ENCODE results near the gene INSM1. TPM values are rescaled to one million over a fixed set of nuclear protein-coding genes. Genes with fewer than 3 reads are reported as not detected.

The INSM1 gene
- polyA plus RNA-seq, 1 of the 3 experiments (the other 2 are of a cell fraction): not detected

DNA sequence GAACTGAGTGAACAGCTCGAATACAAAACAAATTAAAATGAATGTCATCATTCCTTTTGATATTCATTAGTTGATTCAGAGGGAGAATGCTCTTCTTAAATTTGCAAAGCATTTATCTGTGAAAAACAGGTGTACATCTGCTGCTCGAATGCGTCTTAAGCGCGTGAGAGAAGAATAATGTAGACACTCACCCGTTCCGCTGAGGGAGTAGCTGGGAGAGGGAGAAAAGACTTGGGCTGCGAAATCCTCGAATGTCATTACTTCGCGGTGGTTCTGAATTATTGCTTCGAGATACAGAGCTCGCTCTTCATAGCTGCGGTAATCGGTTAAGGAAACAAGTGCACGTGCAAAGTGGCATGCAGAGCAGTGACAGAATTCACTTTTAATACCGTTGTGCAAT lies 43.9 kb downstream of the INSM1 start:
- Histone ChIP-seq H3K9me2 (no peaks in the 10 kb centered on the region), H3K9me3 (no peaks in the 10 kb centered on the region), H3K27ac (ENCODE audit: low read depth in 2 of 2, low read length in 1 of 2) (no peak overlapping the region), H3K27me3 (ENCODE audit: insufficient read depth) (no peaks in the 10 kb centered on the region), H3K4me2 (no peak overlapping the region), H4K20me1 (ENCODE audit: insufficient read depth) (no peaks in the 10 kb centered on the region), H3K36me3 (replicated peaks in 1 of 2; ENCODE audit: control insufficient read depth in 1 of 2, insufficient read depth in 2 of 2, low read length in 1 of 2) (no peaks in the 10 kb centered on the region), H3K79me2 (ENCODE audit: insufficient read depth) (no peaks in the 10 kb centered on the region), H3F3A (replicated peaks; ENCODE audit: insufficient read depth) (no peaks in the 10 kb centered on the region), H3K9ac (no peak overlapping the region), H2AFZ (ENCODE audit: low read depth) (no peak overlapping the region), H3K4me3 (ENCODE audit: low read depth in 2 of 2, low read length in 1 of 2) (no peak overlapping the region), H3K4me1 (ENCODE audit: control insufficient read depth in 1 of 2, insufficient read depth in 2 of 2, low read depth in 1 of 2, low read length in 1 of 2) (peaks cover 0 to 25% of the 10 kb centered on the region in 2 experiments; a peak in 3 of 4 replicates)
- TF ChIP-seq SIN3A (IDR thresholded peaks at IDR 0.05; ENCODE audit: borderline replicate concordance, low read depth, low read length) (no peak), MXI1 (IDR thresholded peaks at IDR 0.05; ENCODE audit: low read depth, low read length) (no peak), FOXJ3 (CRISPR knock-in tag; IDR thresholded peaks at IDR 0.05) (no peak), JUND (IDR thresholded peaks at IDR 0.05) (no peak), YY1 (IDR thresholded peaks at IDR 0.05; ENCODE audit: low read depth) (no peak), NRF1 (IDR thresholded peaks at IDR 0.05; ENCODE audit: low read depth, low read length) (no peak), RFX5 (IDR thresholded peaks at IDR 0.05; ENCODE audit: low read length) (no peak), TCF12 (IDR thresholded peaks at IDR 0.05) (no peak), GATA2 (CRISPR knock-in tag; IDR thresholded peaks at IDR 0.05) (no peak)
- TF ChIP-seq, protein P1, sequence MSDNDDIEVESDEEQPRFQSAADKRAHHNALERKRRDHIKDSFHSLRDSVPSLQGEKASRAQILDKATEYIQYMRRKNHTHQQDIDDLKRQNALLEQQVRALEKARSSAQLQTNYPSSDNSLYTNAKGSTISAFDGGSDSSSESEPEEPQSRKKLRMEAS (IDR thresholded peaks at IDR 0.05; ENCODE audit: low read depth): no peak
- TF ChIP-seq, protein P2, sequence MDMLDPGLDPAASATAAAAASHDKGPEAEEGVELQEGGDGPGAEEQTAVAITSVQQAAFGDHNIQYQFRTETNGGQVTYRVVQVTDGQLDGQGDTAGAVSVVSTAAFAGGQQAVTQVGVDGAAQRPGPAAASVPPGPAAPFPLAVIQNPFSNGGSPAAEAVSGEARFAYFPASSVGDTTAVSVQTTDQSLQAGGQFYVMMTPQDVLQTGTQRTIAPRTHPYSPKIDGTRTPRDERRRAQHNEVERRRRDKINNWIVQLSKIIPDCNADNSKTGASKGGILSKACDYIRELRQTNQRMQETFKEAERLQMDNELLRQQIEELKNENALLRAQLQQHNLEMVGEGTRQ (IDR thresholded peaks at IDR 0.05; ENCODE audit: borderline replicate concordance, low read depth, low read length): no peak
- TF ChIP-seq, protein P3, sequence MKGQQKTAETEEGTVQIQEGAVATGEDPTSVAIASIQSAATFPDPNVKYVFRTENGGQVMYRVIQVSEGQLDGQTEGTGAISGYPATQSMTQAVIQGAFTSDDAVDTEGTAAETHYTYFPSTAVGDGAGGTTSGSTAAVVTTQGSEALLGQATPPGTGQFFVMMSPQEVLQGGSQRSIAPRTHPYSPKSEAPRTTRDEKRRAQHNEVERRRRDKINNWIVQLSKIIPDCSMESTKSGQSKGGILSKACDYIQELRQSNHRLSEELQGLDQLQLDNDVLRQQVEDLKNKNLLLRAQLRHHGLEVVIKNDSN (IDR thresholded peaks at IDR 0.05; ENCODE audit: borderline replicate concordance, low read depth): no peak
- TF ChIP-seq, protein P4, sequence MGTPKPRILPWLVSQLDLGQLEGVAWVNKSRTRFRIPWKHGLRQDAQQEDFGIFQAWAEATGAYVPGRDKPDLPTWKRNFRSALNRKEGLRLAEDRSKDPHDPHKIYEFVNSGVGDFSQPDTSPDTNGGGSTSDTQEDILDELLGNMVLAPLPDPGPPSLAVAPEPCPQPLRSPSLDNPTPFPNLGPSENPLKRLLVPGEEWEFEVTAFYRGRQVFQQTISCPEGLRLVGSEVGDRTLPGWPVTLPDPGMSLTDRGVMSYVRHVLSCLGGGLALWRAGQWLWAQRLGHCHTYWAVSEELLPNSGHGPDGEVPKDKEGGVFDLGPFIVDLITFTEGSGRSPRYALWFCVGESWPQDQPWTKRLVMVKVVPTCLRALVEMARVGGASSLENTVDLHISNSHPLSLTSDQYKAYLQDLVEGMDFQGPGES (IDR thresholded peaks at IDR 0.05; ENCODE audit: low read depth, low read length): no peak
- POLR2A ChIA-PET: no interaction called here
- CTCF ChIA-PET: interaction anchor here (1.1 to 1.3 kb wide), 3 partner anchors 9 to 68 kb away, joined by 3 read pairs; no protein-coding TSS in a partner anchor
- WGBS (ENCODE audit: low lambda C conversion rate): 86% methylated on average over 17 of the region's 17 CpGs
- no peak for DNase-seq

DNA sequence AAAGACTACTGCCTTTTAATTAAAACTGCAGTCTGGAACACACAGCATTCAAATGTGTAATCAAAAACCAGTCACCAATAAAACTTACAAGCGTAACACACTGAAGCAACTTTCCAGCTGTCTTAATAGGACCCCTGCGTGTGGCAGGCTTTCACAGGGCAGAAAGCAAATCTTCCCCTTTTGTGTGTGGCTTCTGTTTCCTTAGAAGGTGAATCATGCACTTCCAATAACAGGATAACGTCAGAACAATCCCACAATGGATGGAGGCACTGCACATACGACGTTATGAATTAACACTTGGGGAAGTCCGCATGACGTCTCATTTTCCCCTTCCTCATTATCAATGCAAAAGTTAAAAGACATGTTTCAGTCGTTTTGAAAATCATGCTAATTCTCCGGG lies 44.8 kb downstream of the INSM1 start:
- Histone ChIP-seq H3F3A (replicated peaks; ENCODE audit: insufficient read depth) (no peaks in the 10 kb centered on the region), H3K36me3 (replicated peaks in 1 of 2; ENCODE audit: control insufficient read depth in 1 of 2, insufficient read depth in 2 of 2, low read length in 1 of 2) (no peaks in the 10 kb centered on the region), H2AFZ (ENCODE audit: low read depth) (no peak overlapping the region), H3K9me2 (no peaks in the 10 kb centered on the region), H3K79me2 (ENCODE audit: insufficient read depth) (no peaks in the 10 kb centered on the region), H3K9ac (no peak overlapping the region), H3K4me3 (ENCODE audit: low read depth in 2 of 2, low read length in 1 of 2) (no peak overlapping the region), H3K9me3 (no peaks in the 10 kb centered on the region), H3K4me2 (no peak overlapping the region), H3K4me1 (ENCODE audit: control insufficient read depth in 1 of 2, insufficient read depth in 2 of 2, low read depth in 1 of 2, low read length in 1 of 2) (peaks cover 0 to 25% of the 10 kb centered on the region in 2 experiments; a peak in 3 of 4 replicates), H3K27me3 (ENCODE audit: insufficient read depth) (no peaks in the 10 kb centered on the region), H3K27ac (ENCODE audit: low read depth in 2 of 2, low read length in 1 of 2) (no peak overlapping the region), H4K20me1 (ENCODE audit: insufficient read depth) (no peaks in the 10 kb centered on the region)
- ChIA-PET CTCF (no interaction called here), POLR2A (no interaction called here)
- WGBS (ENCODE audit: low lambda C conversion rate): 84% methylated on average over 9 of the region's 9 CpGs
- no peak for DNase-seq
- TF ChIP-seq FOSL2 (IDR thresholded peaks at IDR 0.05; ENCODE audit: borderline replicate concordance, low read depth): no peak
- TF ChIP-seq MXI1 (IDR thresholded peaks at IDR 0.05; ENCODE audit: low read depth, low read length): no peak
- TF ChIP-seq FOXM1 (IDR thresholded peaks at IDR 0.05; ENCODE audit: low read depth): no peak
- no peak for TF ChIP-seq CHD2 (IDR thresholded peaks at IDR 0.05; ENCODE audit: low read length, partially characterized antibody)
- TF ChIP-seq, protein P4 (IDR thresholded peaks at IDR 0.05; ENCODE audit: low read depth, low read length): no peak
- TF ChIP-seq GATA2 (CRISPR knock-in tag; IDR thresholded peaks at IDR 0.05): no peak
- no peak for TF ChIP-seq SIN3A (IDR thresholded peaks at IDR 0.05; ENCODE audit: borderline replicate concordance, low read depth, low read length)

All from SK-N-SH (cell line).